NCI-H1105 (cell line): ENCODE data around the gene SETD1B.

ENCODE experiments used
- DNase-seq: peaks from one replicate; lab custom pipeline; 2025; lab: John Stamatoyannopoulos, UW

SETD1B gene

GRCh38 chr12:121807642-121808347 lies 4.0 kb downstream of the SETD1B start:
- DNase-seq: no peak

- no peak for DNase-seq
Measured at GRCh38 chr12:121808623-121809022, 4.8 kb downstream of the SETD1B start.

GRCh38 chr12:121809712-121810116 lies 5.9 kb downstream of the SETD1B start:
- no peak for DNase-seq

GRCh38 chr12:121810234-121810817 lies 6.5 kb downstream of the SETD1B start:
- no peak for DNase-seq

- no peak for DNase-seq
Measured at GRCh38 chr12:121810833-121811433, 7.1 kb downstream of the SETD1B start.

- DNase-seq: peak; percentile 38
Measured at GRCh38 chr12:121811434-121812319, 7.9 kb downstream of the SETD1B start.

GRCh38 chr12:121812320-121812871 lies 8.6 kb downstream of the SETD1B start:
- DNase-seq: no peak

- no peak for DNase-seq
Measured at GRCh38 chr12:121812921-121813896, 9.4 kb downstream of the SETD1B start.

GRCh38 chr12:121813951-121814350 lies 10.1 kb downstream of the SETD1B start:
- DNase-seq: no peak

GRCh38 chr12:121814429-121815119 lies 10.8 kb downstream of the SETD1B start:
- no peak for DNase-seq

- DNase-seq: no peak
Measured at GRCh38 chr12:121815263-121815662, 11.5 kb downstream of the SETD1B start.

GRCh38 chr12:121816925-121817647 lies 13.3 kb downstream of the SETD1B start:
- no peak for DNase-seq

- DNase-seq: no peak
Measured at GRCh38 chr12:121817648-121818043, 13.8 kb downstream of the SETD1B start.

GRCh38 chr12:121819212-121819949 lies 15.6 kb downstream of the SETD1B start:
- no peak for DNase-seq

GRCh38 chr12:121820056-121820455 lies 16.2 kb downstream of the SETD1B start:
- DNase-seq: no peak

GRCh38 chr12:121822393-121823100 lies 18.7 kb downstream of the SETD1B start:
- no peak for DNase-seq

- DNase-seq: no peak
Measured at GRCh38 chr12:121823101-121823726, 19.4 kb downstream of the SETD1B start.

GRCh38 chr12:121823727-121824115 lies 19.9 kb downstream of the SETD1B start:
- no peak for DNase-seq
